ENCODE results near the gene ZNRD2. TPM values are rescaled to one million over a fixed set of nuclear protein-coding genes. Genes with fewer than 3 reads are reported as not detected.

Gene ZNRD2
- total RNA-seq, 4 donors from 2014 or later, result 43.6 to 77.3 (median 63.3) TPM

DNA sequence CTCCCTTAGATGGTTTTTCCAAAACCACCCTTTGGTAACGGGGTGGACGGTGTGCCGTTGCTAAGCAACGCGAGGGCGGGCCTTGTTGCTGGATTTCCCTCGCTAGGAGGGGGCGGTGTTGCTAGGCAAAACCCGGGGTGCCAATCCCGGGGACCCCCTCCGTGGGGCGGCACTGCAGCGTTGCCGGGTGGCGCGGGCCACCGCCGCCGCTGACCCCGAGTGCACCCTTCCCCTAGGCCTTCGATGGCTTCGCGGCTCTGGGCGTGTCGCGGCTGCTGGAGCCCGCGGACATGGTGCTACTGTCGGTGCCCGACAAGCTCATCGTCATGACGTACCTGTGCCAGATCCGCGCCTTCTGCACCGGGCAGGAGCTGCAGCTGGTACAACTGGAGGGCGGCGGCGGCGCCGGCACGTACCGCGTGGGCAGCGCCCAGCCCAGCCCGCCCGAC, 14.5 kb downstream of the ZNRD2 start:
- no peak for TF ChIP-seq POLR2AphosphoS5 (IDR thresholded peaks at IDR 0.05)
- TF ChIP-seq POLR2A (IDR thresholded peaks at IDR 0.05; ENCODE audit: low read depth), result no peak
- TF ChIP-seq EP300 (IDR thresholded peaks at IDR 0.05), result no peak
- 71% methylated on average over 13 of the region's 46 CpGs for WGBS
- peak overlapping the region; percentile 58 to 96 (median 79) for H3K27ac ChIP-seq (replicated peaks in 1 of 4)
- no peak for DNase-seq (ENCODE audit: extremely low spot score)
- no peaks in the 10 kb centered on the region for H3K27me3 ChIP-seq
- peaks cover 44 to 86% (median 71%) of the 10 kb centered on the region in 4 donors for H3K4me1 ChIP-seq
- no peak overlapping the region for H3K4me3 ChIP-seq
- H3K36me3 ChIP-seq, result peaks cover 45 to 81% (median 68%) of the 10 kb centered on the region in 4 donors
- intact Hi-C loops (cut with DNase I), result no loop called here
- no peaks in the 10 kb centered on the region for H3K9me3 ChIP-seq

GRCh38 chr11:65585396-65586246, 15.3 kb downstream of the ZNRD2 start:
- no peak for TF ChIP-seq CTCF (IDR thresholded peaks at IDR 0.05)
- no peak for TF ChIP-seq POLR2A (IDR thresholded peaks at IDR 0.05; ENCODE audit: low read depth)
- TF ChIP-seq EP300 (IDR thresholded peaks at IDR 0.05), result no peak
- TF ChIP-seq POLR2AphosphoS5 (IDR thresholded peaks at IDR 0.05), result peak in 1 of 2 donors; percentile 34
- DNase-seq (ENCODE audit: extremely low spot score), result no peak
- Histone ChIP-seq H3K27me3 (no peaks in the 10 kb centered on the region), H3K9me3 (no peaks in the 10 kb centered on the region), H3K27ac (replicated peaks in 1 of 4) (peak overlapping the region; percentile 79 to 96 (median 82)), H3K36me3 (peaks cover 45 to 81% (median 68%) of the 10 kb centered on the region in 4 donors), H3K4me3 (no peak overlapping the region), H3K4me1 (peaks cover 46 to 87% (median 71%) of the 10 kb centered on the region in 4 donors)
- intact Hi-C loops (cut with DNase I), result no loop called here
- WGBS, result 74% methylated on average over 33 of the region's 51 CpGs

DNA sequence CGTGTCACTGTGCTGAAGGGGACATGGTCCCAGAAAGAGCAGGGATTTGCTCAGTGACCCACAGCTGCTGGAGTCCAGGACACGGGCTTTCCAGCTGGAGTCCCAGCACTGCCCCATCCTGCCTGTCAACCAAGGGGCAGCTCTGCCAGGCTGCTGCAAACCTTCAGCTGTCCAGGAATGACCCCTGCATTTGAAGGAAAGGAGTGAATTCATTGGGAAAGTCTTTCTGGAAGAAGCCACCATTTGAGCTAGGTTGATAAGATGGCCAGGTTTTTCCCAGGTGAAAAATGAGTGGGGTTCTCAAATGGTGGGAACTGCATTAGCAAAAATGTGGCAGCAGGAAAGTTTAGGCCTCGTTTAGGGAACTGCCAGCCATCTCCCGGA, 16.0 kb downstream of the ZNRD2 start:
- TF ChIP-seq POLR2AphosphoS5 (IDR thresholded peaks at IDR 0.05), result no peak
- TF ChIP-seq CTCF (IDR thresholded peaks at IDR 0.05), result no peak
- no peak for TF ChIP-seq POLR2A (IDR thresholded peaks at IDR 0.05; ENCODE audit: low read depth)
- TF ChIP-seq EP300 (IDR thresholded peaks at IDR 0.05), result no peak
- H3K4me3 ChIP-seq, result peak overlapping the region in 2 of 4 donors; percentile 0 to 4
- H3K4me1 ChIP-seq, result peaks cover 46 to 82% (median 73%) of the 10 kb centered on the region in 4 donors
- H3K27me3 ChIP-seq, result no peaks in the 10 kb centered on the region
- H3K36me3 ChIP-seq, result peaks cover 41 to 81% (median 68%) of the 10 kb centered on the region in 4 donors
- H3K9me3 ChIP-seq, result no peaks in the 10 kb centered on the region
- peak overlapping the region; percentile 79 to 96 (median 82) for H3K27ac ChIP-seq (replicated peaks in 1 of 4)
- DNase-seq (ENCODE audit: extremely low spot score), result no peak
- intact Hi-C loops (cut with DNase I), result no loop called here
- WGBS, result 62% methylated on average over 4 of the region's 4 CpGs

GRCh38 chr11:65586676-65587075, 16.4 kb downstream of the ZNRD2 start:
- TF ChIP-seq POLR2AphosphoS5 (IDR thresholded peaks at IDR 0.05), result no peak
- no peak for TF ChIP-seq CTCF (IDR thresholded peaks at IDR 0.05)
- TF ChIP-seq POLR2A (IDR thresholded peaks at IDR 0.05; ENCODE audit: low read depth), result no peak
- TF ChIP-seq EP300 (IDR thresholded peaks at IDR 0.05), result no peak
- H3K4me1 ChIP-seq, result peaks cover 46 to 82% (median 73%) of the 10 kb centered on the region in 4 donors
- H3K36me3 ChIP-seq, result peaks cover 41 to 81% (median 68%) of the 10 kb centered on the region in 4 donors
- 65% methylated on average over 2 of the region's 2 CpGs for WGBS
- peak overlapping the region; percentile 79 to 96 (median 82) for H3K27ac ChIP-seq (replicated peaks in 1 of 4)
- H3K9me3 ChIP-seq, result no peaks in the 10 kb centered on the region
- intact Hi-C loops (cut with DNase I), result no loop called here
- no peak for DNase-seq (ENCODE audit: extremely low spot score)
- H3K4me3 ChIP-seq, result peak overlapping the region; percentile 0 to 29 (median 10)
- H3K27me3 ChIP-seq, result no peaks in the 10 kb centered on the region

Data from esophagus muscularis mucosa (tissue), 4 donors.